ENCODE results near the gene PICK1.

PICK1 gene

GRCh38 chr22:38043151-38044039 lies 13.8 kb upstream of the PICK1 start:
- Histone ChIP-seq H2AK5ac (ENCODE audit: low read length) (no peak overlapping the region), H3K79me1 (ENCODE audit: low read length) (no peaks in the 10 kb centered on the region), H3K4me1 (ENCODE audit: control insufficient read depth, low read depth, low read length) (no peaks in the 10 kb centered on the region), H4K5ac (ENCODE audit: low read length) (no peak overlapping the region), H3K18ac (ENCODE audit: low read length) (no peak overlapping the region), H3K23ac (ENCODE audit: low read length) (no peak overlapping the region), H3K9ac (ENCODE audit: low read length) (no peak overlapping the region), H3K36me3 (ENCODE audit: control insufficient read depth, insufficient read depth, low read length) (no peaks in the 10 kb centered on the region), H4K8ac (ENCODE audit: low read depth, low read length) (no peak overlapping the region), H3K4me2 (ENCODE audit: low read length) (no peak overlapping the region), H3K27me3 (ENCODE audit: insufficient read depth, low read length, poor library complexity) (no peaks in the 10 kb centered on the region), H2BK5ac (ENCODE audit: low read length) (no peak overlapping the region), H3K56ac (ENCODE audit: low read length) (no peak overlapping the region), H3K4me3 (ENCODE audit: low read length) (no peak overlapping the region), H2BK120ac (ENCODE audit: low read depth, low read length) (no peak overlapping the region), H3K27ac (ENCODE audit: low read depth, low read length) (no peak overlapping the region), H2BK15ac (replicated peaks; ENCODE audit: low read depth) (no peak overlapping the region), H3K4ac (ENCODE audit: low read depth, low read length) (no peak overlapping the region), H3K79me2 (ENCODE audit: control insufficient read depth, insufficient read depth, low read length) (no peaks in the 10 kb centered on the region)
- peak; percentile 58 for DNase-seq
- no CpG with 5 or more reads among the region's 16 CpGs for WGBS (ENCODE audit: extremely low coverage, insufficient coverage, low lambda C conversion rate)

GRCh38 chr22:38046070-38046748 lies 11.0 kb upstream of the PICK1 start:
- DNase-seq, result no peak
- Histone ChIP-seq H3K79me2 (ENCODE audit: control insufficient read depth, insufficient read depth, low read length) (no peaks in the 10 kb centered on the region), H3K4me2 (ENCODE audit: low read length) (no peak overlapping the region), H3K23ac (ENCODE audit: low read length) (no peak overlapping the region), H2BK15ac (replicated peaks; ENCODE audit: low read depth) (no peak overlapping the region), H3K79me1 (ENCODE audit: low read length) (no peaks in the 10 kb centered on the region), H3K56ac (ENCODE audit: low read length) (no peak overlapping the region), H2BK5ac (ENCODE audit: low read length) (no peak overlapping the region), H3K18ac (ENCODE audit: low read length) (no peak overlapping the region), H3K36me3 (ENCODE audit: control insufficient read depth, insufficient read depth, low read length) (no peaks in the 10 kb centered on the region), H3K4ac (ENCODE audit: low read depth, low read length) (no peak overlapping the region), H2BK120ac (ENCODE audit: low read depth, low read length) (no peak overlapping the region), H3K4me3 (ENCODE audit: low read length) (no peak overlapping the region), H2AK5ac (ENCODE audit: low read length) (no peak overlapping the region), H4K8ac (ENCODE audit: low read depth, low read length) (no peak overlapping the region), H3K27me3 (ENCODE audit: insufficient read depth, low read length, poor library complexity) (no peaks in the 10 kb centered on the region), H3K9ac (ENCODE audit: low read length) (no peak overlapping the region), H3K27ac (ENCODE audit: low read depth, low read length) (no peak overlapping the region), H4K5ac (ENCODE audit: low read length) (no peak overlapping the region), H3K4me1 (ENCODE audit: control insufficient read depth, low read depth, low read length) (no peaks in the 10 kb centered on the region)
- WGBS (ENCODE audit: extremely low coverage, insufficient coverage, low lambda C conversion rate), result no CpG with 5 or more reads among the region's 14 CpGs

- H3K27ac ChIP-seq (ENCODE audit: low read depth, low read length), result no peak overlapping the region
- no peak overlapping the region for H3K9ac ChIP-seq (ENCODE audit: low read length)
- H2BK120ac ChIP-seq (ENCODE audit: low read depth, low read length), result no peak overlapping the region
- H3K4me1 ChIP-seq (ENCODE audit: control insufficient read depth, low read depth, low read length), result no peaks in the 10 kb centered on the region
- no peak overlapping the region for H3K23ac ChIP-seq (ENCODE audit: low read length)
- H3K56ac ChIP-seq (ENCODE audit: low read length), result no peak overlapping the region
- WGBS (ENCODE audit: extremely low coverage, insufficient coverage, low lambda C conversion rate), result no CpG with 5 or more reads among the region's 20 CpGs
- no peak for DNase-seq
- no peak overlapping the region for H2BK15ac ChIP-seq (replicated peaks; ENCODE audit: low read depth)
- H3K27me3 ChIP-seq (ENCODE audit: insufficient read depth, low read length, poor library complexity), result no peaks in the 10 kb centered on the region
- no peak overlapping the region for H4K5ac ChIP-seq (ENCODE audit: low read length)
- H3K18ac ChIP-seq (ENCODE audit: low read length), result no peak overlapping the region
- no peak overlapping the region for H3K4me2 ChIP-seq (ENCODE audit: low read length)
- no peak overlapping the region for H4K8ac ChIP-seq (ENCODE audit: low read depth, low read length)
- H2BK5ac ChIP-seq (ENCODE audit: low read length), result no peak overlapping the region
- no peak overlapping the region for H3K4me3 ChIP-seq (ENCODE audit: low read length)
- no peak overlapping the region for H3K4ac ChIP-seq (ENCODE audit: low read depth, low read length)
- no peak overlapping the region for H2AK5ac ChIP-seq (ENCODE audit: low read length)
- no peaks in the 10 kb centered on the region for H3K79me2 ChIP-seq (ENCODE audit: control insufficient read depth, insufficient read depth, low read length)
- H3K79me1 ChIP-seq (ENCODE audit: low read length), result no peaks in the 10 kb centered on the region
- H3K36me3 ChIP-seq (ENCODE audit: control insufficient read depth, insufficient read depth, low read length), result no peaks in the 10 kb centered on the region
These were observed 7.2 kb upstream of the PICK1 start for GRCh38 chr22:38049812-38050619.

GRCh38 chr22:38050720-38051119 lies 6.5 kb upstream of the PICK1 start:
- no peak for DNase-seq
- H4K8ac ChIP-seq (ENCODE audit: low read depth, low read length), result no peak overlapping the region
- no peak overlapping the region for H2BK120ac ChIP-seq (ENCODE audit: low read depth, low read length)
- H3K18ac ChIP-seq (ENCODE audit: low read length), result no peak overlapping the region
- H3K56ac ChIP-seq (ENCODE audit: low read length), result no peak overlapping the region
- H3K4me3 ChIP-seq (ENCODE audit: low read length), result no peak overlapping the region
- no peak overlapping the region for H3K27ac ChIP-seq (ENCODE audit: low read depth, low read length)
- no peak overlapping the region for H3K9ac ChIP-seq (ENCODE audit: low read length)
- no peak overlapping the region for H2BK15ac ChIP-seq (replicated peaks; ENCODE audit: low read depth)
- H3K79me1 ChIP-seq (ENCODE audit: low read length), result no peaks in the 10 kb centered on the region
- H3K4me2 ChIP-seq (ENCODE audit: low read length), result no peak overlapping the region
- H2AK5ac ChIP-seq (ENCODE audit: low read length), result no peak overlapping the region
- no peak overlapping the region for H2BK5ac ChIP-seq (ENCODE audit: low read length)
- H3K23ac ChIP-seq (ENCODE audit: low read length), result no peak overlapping the region
- no CpG with 5 or more reads among the region's 7 CpGs for WGBS (ENCODE audit: extremely low coverage, insufficient coverage, low lambda C conversion rate)
- H3K27me3 ChIP-seq (ENCODE audit: insufficient read depth, low read length, poor library complexity), result no peaks in the 10 kb centered on the region
- no peaks in the 10 kb centered on the region for H3K79me2 ChIP-seq (ENCODE audit: control insufficient read depth, insufficient read depth, low read length)
- H3K36me3 ChIP-seq (ENCODE audit: control insufficient read depth, insufficient read depth, low read length), result no peaks in the 10 kb centered on the region
- no peak overlapping the region for H3K4ac ChIP-seq (ENCODE audit: low read depth, low read length)
- H3K4me1 ChIP-seq (ENCODE audit: control insufficient read depth, low read depth, low read length), result no peaks in the 10 kb centered on the region
- no peak overlapping the region for H4K5ac ChIP-seq (ENCODE audit: low read length)

GRCh38 chr22:38051261-38051660 lies 5.9 kb upstream of the PICK1 start:
- no peak overlapping the region for H3K56ac ChIP-seq (ENCODE audit: low read length)
- H2BK5ac ChIP-seq (ENCODE audit: low read length), result no peak overlapping the region
- no peaks in the 10 kb centered on the region for H3K36me3 ChIP-seq (ENCODE audit: control insufficient read depth, insufficient read depth, low read length)
- WGBS (ENCODE audit: extremely low coverage, insufficient coverage, low lambda C conversion rate), result no CpG with 5 or more reads among the region's 8 CpGs
- no peaks in the 10 kb centered on the region for H3K27me3 ChIP-seq (ENCODE audit: insufficient read depth, low read length, poor library complexity)
- no peak overlapping the region for H3K9ac ChIP-seq (ENCODE audit: low read length)
- no peaks in the 10 kb centered on the region for H3K79me2 ChIP-seq (ENCODE audit: control insufficient read depth, insufficient read depth, low read length)
- no peak for DNase-seq
- H3K79me1 ChIP-seq (ENCODE audit: low read length), result no peaks in the 10 kb centered on the region
- H3K27ac ChIP-seq (ENCODE audit: low read depth, low read length), result no peak overlapping the region
- no peak overlapping the region for H2BK15ac ChIP-seq (replicated peaks; ENCODE audit: low read depth)
- H3K4ac ChIP-seq (ENCODE audit: low read depth, low read length), result no peak overlapping the region
- no peak overlapping the region for H4K8ac ChIP-seq (ENCODE audit: low read depth, low read length)
- H3K4me2 ChIP-seq (ENCODE audit: low read length), result no peak overlapping the region
- no peaks in the 10 kb centered on the region for H3K4me1 ChIP-seq (ENCODE audit: control insufficient read depth, low read depth, low read length)
- H4K5ac ChIP-seq (ENCODE audit: low read length), result no peak overlapping the region
- no peak overlapping the region for H2BK120ac ChIP-seq (ENCODE audit: low read depth, low read length)
- no peak overlapping the region for H2AK5ac ChIP-seq (ENCODE audit: low read length)
- no peak overlapping the region for H3K4me3 ChIP-seq (ENCODE audit: low read length)
- H3K23ac ChIP-seq (ENCODE audit: low read length), result no peak overlapping the region
- H3K18ac ChIP-seq (ENCODE audit: low read length), result no peak overlapping the region
